ENCODE data around the gene ZNRF3. TPM values are rescaled to one million over a fixed set of nuclear protein-coding genes. Genes with fewer than 3 reads are reported as not detected.
"Not testable (repeated sequence)": the region's sequence is repeated elsewhere in the genome, so short reads cannot be mapped to it uniquely, and the experiment has no call there.

Gene ZNRF3
- total RNA-seq, 6 donors from 2014 or later: 11.4 to 16.9 (median 14.4) TPM

- Histone ChIP-seq H3K36me3 (no peaks in the 10 kb centered on the region), H3K9me3 (no peaks in the 10 kb centered on the region), H3K27ac (no peak overlapping the region), H3K27me3 (no peaks in the 10 kb centered on the region), H3K4me3 (no peak overlapping the region), H3K4me1 (no peaks in the 10 kb centered on the region)
- TF ChIP-seq EP300 (IDR thresholded peaks at IDR 0.05): no peak
- no peak for TF ChIP-seq CTCF (IDR thresholded peaks at IDR 0.05)
- TF ChIP-seq POLR2A (IDR thresholded peaks at IDR 0.05): no peak
- no peak for TF ChIP-seq POLR2AphosphoS5 (IDR thresholded peaks at IDR 0.05)
- 89% methylated on average over 6 of the region's 6 CpGs for WGBS, 2 donors
- no peak for ATAC-seq (ENCODE audit: low FRiP score in 2 of 2)
- no peak for DNase-seq
Measured at GRCh38 chr22:28857288-28857687, 26.1 kb upstream of the ZNRF3 start.

- DNase-seq (peak in 1 of 2 donors; percentile 68), ATAC-seq (ENCODE audit: low FRiP score in 2 of 2) (peak; percentile 35 to 65)
- H3K4me1 ChIP-seq: peaks cover 0 to 9% (median 5%) of the 10 kb centered on the region in 4 donors
- WGBS, 2 donors: 61 to 66% methylated on average over 7 to 8 of the region's 8 CpGs
- H3K9me3 ChIP-seq: no peaks in the 10 kb centered on the region
- H3K27me3 ChIP-seq: no peaks in the 10 kb centered on the region
- no peak overlapping the region for H3K27ac ChIP-seq
- no peak overlapping the region for H3K4me3 ChIP-seq
- no peak for TF ChIP-seq CTCF (IDR thresholded peaks at IDR 0.05)
- TF ChIP-seq POLR2A (IDR thresholded peaks at IDR 0.05): no peak
- TF ChIP-seq EP300 (IDR thresholded peaks at IDR 0.05): no peak
- TF ChIP-seq POLR2AphosphoS5 (IDR thresholded peaks at IDR 0.05): no peak
- H3K36me3 ChIP-seq: no peaks in the 10 kb centered on the region
Measured at GRCh38 chr22:28864878-28865596, 18.3 kb upstream of the ZNRF3 start.

- Histone ChIP-seq H3K27me3 (no peaks in the 10 kb centered on the region), H3K27ac (no peak overlapping the region), H3K9me3 (no peaks in the 10 kb centered on the region), H3K36me3 (no peaks in the 10 kb centered on the region), H3K4me1 (peaks cover 0 to 9% (median 5%) of the 10 kb centered on the region in 4 donors), H3K4me3 (no peak overlapping the region)
- 52 to 77% methylated on average over 3 of the region's 3 CpGs for WGBS, 2 donors
- DNase-seq (no peak), ATAC-seq (ENCODE audit: low FRiP score in 2 of 2) (no peak)
- TF ChIP-seq POLR2AphosphoS5 (IDR thresholded peaks at IDR 0.05) (no peak), CTCF (IDR thresholded peaks at IDR 0.05) (no peak), POLR2A (IDR thresholded peaks at IDR 0.05) (no peak), EP300 (IDR thresholded peaks at IDR 0.05) (no peak)
Measured at GRCh38 chr22:28867191-28867590, 16.2 kb upstream of the ZNRF3 start.

GRCh38 chr22:28868389-28868788, 15.0 kb upstream of the ZNRF3 start:
- not testable (repeated sequence) for H3K4me3 ChIP-seq; H3K4me1 ChIP-seq; H3K9me3 ChIP-seq; H3K27me3 ChIP-seq; DNase-seq; H3K36me3 ChIP-seq; H3K27ac ChIP-seq; ATAC-seq (ENCODE audit: low FRiP score in 2 of 2)
- WGBS, 2 donors: 67 to 77% methylated on average over 8 of the region's 8 CpGs

- TF ChIP-seq POLR2A (IDR thresholded peaks at IDR 0.05): no peak
- TF ChIP-seq POLR2AphosphoS5 (IDR thresholded peaks at IDR 0.05): no peak
- TF ChIP-seq CTCF (IDR thresholded peaks at IDR 0.05): no peak
- TF ChIP-seq EP300 (IDR thresholded peaks at IDR 0.05): no peak
- no peak for DNase-seq
- 88 to 89% methylated on average over 2 of the region's 2 CpGs for whole genome bisulfite sequencing, 2 donors
- H3K4me3 ChIP-seq: no peak overlapping the region
- no peak overlapping the region for H3K27ac ChIP-seq
- H3K9me3 ChIP-seq: no peaks in the 10 kb centered on the region
- no peaks in the 10 kb centered on the region for H3K27me3 ChIP-seq
- H3K36me3 ChIP-seq: no peaks in the 10 kb centered on the region
- H3K4me1 ChIP-seq: peaks cover 0 to 8% (median 5%) of the 10 kb centered on the region in 4 donors
- ATAC-seq (ENCODE audit: low FRiP score in 2 of 2): no peak
Measured at GRCh38 chr22:28869736-28870135, 13.6 kb upstream of the ZNRF3 start.

Measured in upper lobe of left lung (tissue), 6 donors.